NCI-H146 treated with DMSO at 0.1 percent for 48 hours (cell line): Measurements from ENCODE around the gene RBPMS2.

ENCODE experiments used
- DNase-seq: peaks from one replicate; lab custom pipeline; 2025; ENCODE audit not compliant: unreplicated experiment; lab: John Stamatoyannopoulos, UW

RBPMS2 gene

GRCh38 chr15:64696481-64696880, 78.9 kb downstream of the RBPMS2 start:
- no peak for DNase-seq

DNA sequence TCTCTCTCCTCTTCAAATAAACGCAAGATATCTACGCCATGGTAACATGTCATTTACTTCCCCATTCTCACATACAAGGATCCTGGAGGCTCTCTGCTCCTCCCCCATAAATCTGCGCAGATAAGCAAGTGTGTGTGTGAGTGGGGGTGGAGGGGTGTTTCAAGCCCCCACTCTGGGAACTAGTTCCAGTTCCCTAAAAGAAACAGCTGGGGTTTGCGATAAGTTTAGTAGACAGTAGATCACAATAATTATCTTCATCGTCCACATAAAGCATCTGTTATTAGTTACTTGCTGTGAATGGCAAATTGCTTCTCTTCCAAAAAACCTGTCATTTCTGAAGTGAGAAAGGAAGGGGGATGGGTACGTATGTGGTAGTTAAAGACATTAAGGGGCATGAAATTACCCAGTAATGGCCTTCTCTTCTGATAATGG, 79.8 kb downstream of the RBPMS2 start:
- DNase-seq = no peak

GRCh38 chr15:64694816-64695215, 80.6 kb downstream of the RBPMS2 start:
- DNase-seq = no peak

DNA sequence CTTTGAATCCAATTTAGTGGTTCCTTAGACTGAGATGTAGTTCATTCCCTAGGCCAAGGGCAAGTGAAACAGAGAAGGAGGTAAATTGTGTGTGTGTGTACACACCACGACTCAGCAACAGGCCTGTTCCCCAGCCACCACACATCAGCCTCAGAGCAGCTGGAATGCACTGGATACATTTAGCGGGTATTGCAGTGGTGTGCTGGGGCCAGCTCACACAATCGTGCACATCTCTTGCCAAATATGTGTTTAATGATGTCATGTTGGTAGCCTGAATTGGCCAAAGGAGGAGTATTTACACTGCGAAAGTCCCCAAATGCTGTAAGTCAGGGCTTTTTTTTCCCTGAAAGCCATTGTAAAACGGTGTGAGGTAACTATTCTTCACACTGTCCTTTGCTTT, 82.3 kb downstream of the RBPMS2 start:
- no peak for DNase-seq

GRCh38 chr15:64691896-64692565, 83.4 kb downstream of the RBPMS2 start:
- no peak for DNase-seq

GRCh38 chr15:64690578-64691296, 84.7 kb downstream of the RBPMS2 start:
- DNase-seq = no peak

DNA sequence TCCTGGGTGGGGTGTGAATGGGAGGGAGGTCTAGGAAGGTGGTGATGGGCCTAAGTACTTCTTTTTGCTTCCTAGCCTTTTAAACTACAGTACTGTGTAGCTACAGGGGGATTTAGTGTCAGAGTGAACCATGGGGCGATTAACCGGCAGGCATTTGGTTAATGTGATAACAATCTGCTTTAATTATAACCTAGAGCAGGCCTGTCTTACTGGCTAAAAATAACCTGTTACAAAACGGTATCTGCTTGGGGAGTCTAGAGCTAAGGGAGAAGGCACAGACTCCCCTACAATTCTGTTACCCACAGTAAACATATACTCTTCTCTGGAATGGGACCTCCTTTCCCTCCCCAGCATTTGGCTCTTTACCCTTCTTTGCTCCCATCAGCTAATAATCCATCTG, 85.4 kb downstream of the RBPMS2 start:
- no peak for DNase-seq
